Stimulated activated naive CD4-positive, alpha-beta T cell treated with Interleukin-2 at 50 U/mL for 16 hours (primary cell): ENCODE results near the gene CLIC5.

Source experiments
- DNase-seq: peaks from one replicate; lab custom pipeline; 2025; lab: John Stamatoyannopoulos, UW

CLIC5 gene

DNA sequence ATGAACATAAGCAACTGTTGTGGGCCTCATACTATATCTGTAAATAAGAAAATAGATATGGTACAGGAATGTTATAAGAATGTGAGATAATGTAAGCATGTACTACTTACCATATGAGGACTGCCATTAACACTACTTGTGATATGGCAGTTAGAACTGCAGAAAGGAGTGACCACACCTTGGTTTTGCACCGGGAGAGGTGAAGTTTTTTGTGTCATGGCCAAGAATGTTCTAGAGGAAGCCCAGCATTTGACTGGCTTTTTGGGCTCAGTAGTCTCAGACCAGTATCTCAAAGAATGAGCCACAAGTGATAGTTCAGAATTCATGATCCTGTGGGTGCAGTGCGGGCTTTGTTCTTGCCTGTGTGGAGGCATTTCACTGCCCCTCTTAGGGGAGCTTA, 123.5 kb downstream of the CLIC5 start:
- no peak for DNase-seq

GRCh38 chr6:45886776-45887175, 128.9 kb downstream of the CLIC5 start:
- no peak for DNase-seq

DNA sequence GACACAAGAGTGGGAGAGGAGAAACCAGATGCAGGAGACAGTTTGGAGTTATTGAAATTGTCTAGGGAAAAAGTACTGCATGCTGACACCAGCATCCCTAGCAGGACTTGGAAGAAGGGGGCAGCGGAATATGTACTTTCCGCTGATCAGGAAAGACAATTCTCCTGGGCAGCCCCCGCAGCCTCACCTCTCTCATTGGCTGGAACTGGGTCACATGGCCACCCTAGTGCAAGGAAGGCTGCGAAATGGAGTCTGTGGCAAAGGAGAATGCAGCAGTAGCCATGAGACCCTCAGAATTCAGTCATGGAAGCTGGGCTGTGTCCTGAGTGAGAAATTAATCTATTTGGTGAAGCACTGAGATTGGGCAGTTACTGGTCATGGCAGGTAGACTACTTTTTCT, 131.3 kb downstream of the CLIC5 start:
- no peak for DNase-seq

- no peak for DNase-seq
Measured at GRCh38 chr6:45882671-45883070, 133.0 kb downstream of the CLIC5 start.

GRCh38 chr6:45881705-45882467, 133.8 kb downstream of the CLIC5 start:
- DNase-seq = no peak

GRCh38 chr6:45880676-45881075, 135.0 kb downstream of the CLIC5 start:
- DNase-seq = no peak

DNA sequence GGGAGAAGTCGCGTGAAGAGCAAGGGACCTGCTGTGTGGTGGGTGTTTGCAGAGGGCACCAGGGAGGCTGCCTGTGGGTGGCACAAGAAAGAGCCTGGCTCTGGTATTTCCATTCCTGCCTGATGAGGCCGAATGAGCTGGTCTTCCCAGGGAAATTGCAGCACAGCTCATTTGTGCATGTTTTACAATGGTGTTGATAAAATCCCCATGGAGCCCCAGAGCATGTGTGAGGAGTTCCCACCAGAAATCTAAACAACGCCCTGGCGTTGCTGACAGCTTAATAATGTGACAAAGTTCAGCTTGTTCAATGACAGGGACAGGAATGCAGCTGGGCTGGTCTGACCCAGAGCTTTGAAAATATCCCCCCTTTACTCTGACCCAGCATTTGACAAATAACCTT, 135.5 kb downstream of the CLIC5 start:
- no peak for DNase-seq

DNA sequence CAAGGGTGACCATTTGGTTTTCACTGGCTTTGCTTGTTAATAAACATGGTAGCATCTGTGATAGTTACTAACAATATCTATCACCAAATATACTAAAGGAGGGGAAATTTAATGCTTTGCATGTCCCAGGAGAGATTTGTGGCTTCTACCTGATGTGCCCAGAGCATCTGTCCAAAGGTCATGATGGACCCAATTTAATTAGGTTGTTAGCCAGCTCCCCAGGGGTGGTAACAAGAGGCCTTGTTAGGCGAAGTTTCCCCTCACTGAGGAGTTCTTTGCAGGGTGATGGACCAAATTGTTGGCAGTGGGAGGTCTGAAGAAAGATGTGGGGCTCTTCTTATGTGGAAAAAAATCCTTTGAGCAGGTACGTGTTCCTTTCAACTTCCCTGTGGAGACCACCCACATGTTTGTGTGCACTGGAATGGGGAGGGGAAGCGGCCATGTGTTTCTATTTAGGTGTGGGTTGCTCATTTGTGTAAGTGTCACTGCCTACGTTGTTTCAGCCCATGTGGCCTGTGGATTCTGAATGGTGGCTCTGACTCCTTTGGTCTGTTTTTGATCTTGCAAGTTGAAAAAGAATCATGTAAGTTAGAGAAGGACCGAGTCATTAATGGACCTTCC, 137.6 kb downstream of the CLIC5 start:
- DNase-seq = no peak

DNA sequence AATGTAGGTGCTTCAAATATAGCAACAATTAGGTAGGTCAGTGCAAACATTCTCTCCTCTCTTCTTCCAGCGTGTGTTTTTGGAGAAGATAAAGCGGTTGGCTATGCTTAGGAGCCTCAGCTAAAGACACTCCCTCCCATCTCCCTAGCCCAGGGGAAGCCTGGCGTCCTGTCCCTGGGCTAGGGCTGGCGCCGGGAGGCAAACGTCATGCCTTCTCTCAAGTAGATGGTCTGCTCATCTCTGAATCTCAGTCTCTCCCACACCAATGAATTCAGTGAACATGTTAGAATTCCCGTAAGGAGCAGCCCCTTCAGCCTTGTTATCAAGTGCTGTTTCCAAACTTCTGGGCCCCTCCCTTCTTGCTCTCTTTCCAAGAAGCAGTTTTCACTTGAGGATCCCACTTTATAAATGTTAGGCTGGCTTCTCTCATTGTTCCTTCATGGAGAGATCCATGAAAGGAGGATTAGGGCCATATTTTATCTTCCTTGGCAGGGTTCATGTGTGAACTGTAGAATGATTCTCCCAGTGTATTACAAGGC, 142.8 kb downstream of the CLIC5 start:
- DNase-seq = no peak

GRCh38 chr6:45870531-45870930, 145.1 kb downstream of the CLIC5 start:
- DNase-seq = no peak

- no peak for DNase-seq
Measured at GRCh38 chr6:45864651-45865050, 151.0 kb downstream of the CLIC5 start.

GRCh38 chr6:45858691-45859090, 157.0 kb downstream of the CLIC5 start:
- no peak for DNase-seq

DNA sequence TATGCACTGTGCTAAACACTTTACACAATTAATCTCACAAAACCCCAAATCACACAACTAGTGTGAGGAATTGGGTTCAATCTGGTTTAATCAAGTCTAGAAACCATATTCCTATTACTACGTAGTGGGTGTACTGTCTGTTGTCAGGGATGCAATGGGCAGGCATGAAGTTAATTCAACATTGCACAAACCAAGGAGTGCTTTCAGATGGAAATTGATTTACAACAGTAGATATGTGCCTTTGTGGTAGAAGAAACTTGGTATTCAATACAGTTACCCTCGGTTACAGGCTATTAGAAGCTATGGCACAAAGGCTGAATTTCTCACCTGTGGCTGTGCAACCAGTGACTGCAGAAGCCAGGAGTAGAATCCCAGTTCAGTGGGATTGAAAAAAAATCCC, 157.8 kb downstream of the CLIC5 start:
- DNase-seq = no peak

GRCh38 chr6:45855642-45856394, 159.8 kb downstream of the CLIC5 start:
- DNase-seq = no peak

- no peak for DNase-seq
Measured at GRCh38 chr6:45854149-45854742, 161.4 kb downstream of the CLIC5 start.

DNA sequence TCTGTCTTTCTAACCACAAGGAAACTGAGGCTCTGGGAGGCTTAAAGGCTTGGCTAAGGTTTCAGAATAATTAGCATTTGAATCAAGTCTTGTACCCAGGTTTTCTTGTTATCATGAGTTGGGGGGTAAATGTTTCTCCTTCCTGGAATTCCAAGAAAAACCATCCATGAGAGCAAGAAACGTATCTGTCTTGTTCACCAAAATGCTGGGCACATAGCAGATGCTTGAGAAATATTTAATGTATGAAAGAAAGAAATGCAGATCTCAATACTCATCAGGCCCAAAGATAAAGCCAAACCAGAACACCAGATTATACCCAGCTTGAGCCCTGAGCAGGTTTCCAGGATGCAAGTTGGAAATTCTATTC, 164.6 kb downstream of the CLIC5 start:
- no peak for DNase-seq

GRCh38 chr6:45850378-45851033, 165.2 kb downstream of the CLIC5 start:
- no peak for DNase-seq

DNA sequence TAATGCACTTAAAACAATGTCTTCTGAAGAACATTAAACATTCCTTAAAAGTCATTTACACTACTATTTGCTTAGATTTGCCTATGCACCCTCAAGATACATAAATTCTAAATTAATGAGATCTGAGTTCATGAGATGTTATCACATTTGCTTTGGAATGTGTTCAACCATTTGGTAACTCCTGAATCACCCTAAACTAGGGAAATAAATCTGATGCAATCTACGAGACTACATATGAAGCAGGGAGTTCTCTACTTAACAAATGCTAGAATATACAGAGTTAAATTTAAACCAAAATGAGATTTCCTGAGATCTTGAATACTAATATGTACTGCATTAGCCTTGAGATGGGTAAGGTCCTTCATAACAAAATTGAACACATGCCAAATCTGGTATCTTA, 170.1 kb downstream of the CLIC5 start:
- no peak for DNase-seq

GRCh38 chr6:45844986-45845385, 170.7 kb downstream of the CLIC5 start:
- no peak for DNase-seq

DNA sequence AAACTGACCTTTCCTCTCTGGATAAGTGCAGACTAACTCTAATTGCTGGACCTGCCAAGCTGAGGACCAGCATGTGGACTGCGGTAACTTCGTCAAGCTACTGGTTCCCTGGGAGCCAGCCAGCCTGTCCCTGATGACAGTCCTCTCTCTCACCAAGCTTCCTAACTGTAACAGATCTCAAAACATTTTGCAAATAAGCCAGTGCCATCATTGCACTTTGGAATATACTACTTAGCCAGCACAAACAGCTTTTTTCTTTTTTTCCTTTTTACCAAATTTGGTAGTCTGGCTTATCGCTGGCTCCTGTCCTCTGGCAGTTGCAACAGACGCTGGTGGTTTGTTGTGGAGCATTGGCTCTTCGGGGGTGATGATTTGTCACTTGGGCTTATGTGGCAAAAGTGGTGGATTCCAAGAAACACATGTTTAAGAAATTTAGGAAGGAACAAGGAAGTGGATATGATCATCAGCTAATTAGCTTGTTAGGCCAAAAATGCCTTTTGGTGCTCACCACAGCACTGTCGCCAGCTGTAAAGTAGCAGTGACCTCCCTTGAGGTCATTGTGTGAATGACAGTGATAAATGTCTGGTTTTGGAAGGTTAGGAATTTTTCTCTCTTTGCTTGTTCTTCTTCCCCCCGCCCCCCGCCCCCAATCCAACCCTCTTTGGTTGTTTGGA, 171.7 kb downstream of the CLIC5 start:
- no peak for DNase-seq

DNA sequence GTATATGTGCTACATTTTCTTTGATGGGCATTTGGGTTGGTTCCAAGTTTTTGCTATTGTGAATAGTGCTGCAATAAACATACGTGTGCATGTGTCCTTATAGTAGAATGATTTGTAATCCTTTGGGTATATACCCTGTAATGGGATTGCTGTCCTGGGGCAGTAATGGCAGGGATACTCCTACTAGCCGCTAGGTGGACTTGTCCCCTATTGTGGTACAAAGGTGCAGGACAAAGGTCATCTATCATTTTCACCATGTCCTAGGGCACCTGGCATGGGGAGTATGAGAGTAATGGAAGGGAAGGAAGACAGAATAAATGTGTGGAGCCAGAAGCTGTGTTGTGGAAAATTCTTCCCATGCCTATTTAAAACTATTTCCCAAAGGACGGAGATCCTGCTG, 174.6 kb downstream of the CLIC5 start:
- no peak for DNase-seq
